Testis (tissue), 3 donors: ENCODE measurements around the gene C5orf47. TPM values are rescaled to one million over a fixed set of nuclear protein-coding genes. Genes with fewer than 3 reads are reported as not detected.

Experiments used
- DNase-seq: peaks from one replicate; pipeline ENCODE4 v3.0.0-alpha.2; 2019
- H3K27ac ChIP-seq, 2 donors: fragments of 200-600 bp; sonication (generic); one replicate each; pipeline ENCODE4 v1.5.1; 2019
- H3K27me3 ChIP-seq: fragments of 200-600 bp; sonication (generic); one replicate; pipeline ENCODE4 v1.5.1; 2019
- H3K36me3 ChIP-seq: fragments of 200-600 bp; sonication (generic); one replicate; pipeline ENCODE4 v1.5.1; 2017; ENCODE audit warnings: low read depth; ENCODE audit errors: missing control alignments
- H3K4me1 ChIP-seq: fragments of 200-600 bp; sonication (generic); one replicate; pipeline ENCODE4 v1.5.1; 2019
- H3K4me3 ChIP-seq, 2 donors: fragments of 200-600 bp; sonication (generic); one replicate each; pipeline ENCODE4 v1.5.1; 2017 to 2019
- H3K9me3 ChIP-seq: fragments of 200-600 bp; sonication (generic); one replicate; pipeline ENCODE4 v1.5.1; 2017
- CTCF ChIP-seq, 3 experiments: fragments of 450-650 bp in 2 of 3; fragments of 200-600 bp in 1 of 3; sonication (generic) in 1 of 3; IDR thresholded peaks; one replicate each; pipeline ENCODE4 v1.5.1; 2016 to 2019; ENCODE audit warnings: antibody characterized with exemption in 3 of 3, mild to moderate bottlenecking in 2 of 3, moderate library complexity in 1 of 3
- POLR2A ChIP-seq: fragments of 450-650 bp; IDR thresholded peaks from one replicate; pipeline ENCODE4 v1.6.1; 2017; ENCODE audit warnings: antibody characterized with exemption, mild to moderate bottlenecking, moderate library complexity
- WGBS, 2 donors: methylation state at CpG; one replicate each; pipeline ENCODE4 v1.1.5; 2018; 5-methylcytosine and 5-hydroxymethylcytosine counted together
- intact Hi-C: fragments of 100-400 bp; cut with DNase I; formaldehyde crosslinking; loops from one replicate; pipeline ENCODE4 v1.15.1; 2023; ENCODE audit warnings: low total_unique reads
- polyA plus RNA-seq: library from polyadenylated mRNA; stranded (reverse); fragments of 350-450 nt; fragmentation: Illumina TruSeq; extraction: RNeasy Lipid Tissue Mini Kit (QIAGEN cat#74804); gene quantifications from one replicate; pipeline ENCODE4 v1.2.3, GENCODE V29; 2014; ENCODE audit warnings: low read depth, low replicate concordance; ENCODE audit not compliant: insufficient read depth
- total RNA-seq, 2 donors: library from RNA; depleted of rRNA; stranded (reverse); fragments of >200 nt; gene quantifications; one replicate each; pipeline ENCODE4 v1.2.3, GENCODE V29; 2016

Gene C5orf47
- total and polyA plus RNA-seq, 3 donors from 2014 or later, result 26.0 to 43.5 (median 29.0) TPM

- H3K4me1 ChIP-seq, result no peaks in the 10 kb centered on the region
- no peaks in the 10 kb centered on the region for H3K9me3 ChIP-seq
- H3K36me3 ChIP-seq, result no peaks in the 10 kb centered on the region
- no peak overlapping the region for H3K27ac ChIP-seq
- no peak overlapping the region for H3K4me3 ChIP-seq
- TF ChIP-seq POLR2A (no peak), CTCF (IDR thresholded peaks at IDR 0.05) (no peak)
- 82 to 83% methylated on average over 12 of the region's 12 CpGs for WGBS, 2 donors
- DNase-seq, result no peak
- H3K27me3 ChIP-seq, result no peaks in the 10 kb centered on the region
- intact Hi-C loops, result loop anchor here (5.0 kb wide), 1 partner anchor 352 kb away; the partner anchor contains the start of gene BOD1
These were observed 19.6 kb upstream of the C5orf47 start for GRCh38 chr5:173969167-173970049.

GRCh38 chr5:173970878-173971650 is 17.9 kb upstream of the C5orf47 start:
- TF ChIP-seq CTCF (IDR thresholded peaks at IDR 0.05) (no peak), POLR2A (no peak)
- Histone ChIP-seq H3K27ac (no peak overlapping the region), H3K4me3 (no peak overlapping the region), H3K36me3 (no peaks in the 10 kb centered on the region), H3K9me3 (no peaks in the 10 kb centered on the region), H3K27me3 (no peaks in the 10 kb centered on the region), H3K4me1 (no peaks in the 10 kb centered on the region)
- whole genome bisulfite sequencing, 2 donors, result 71 to 78% methylated on average over 18 of the region's 18 CpGs
- no peak for DNase-seq
- intact Hi-C loops, result loop anchor here (5.0 kb wide), 1 partner anchor 354 kb away; the partner anchor contains the start of gene BOD1

- DNase-seq, result no peak
- intact Hi-C loops, result loop anchor here (5.0 kb wide), 1 partner anchor 355 kb away; the partner anchor contains the start of gene BOD1
These were observed 17.2 kb upstream of the C5orf47 start for GRCh38 chr5:173971681-173972345.

GRCh38 chr5:173972607-173972924 is 16.4 kb upstream of the C5orf47 start:
- no peak for TF ChIP-seq CTCF (IDR thresholded peaks at IDR 0.05)
- no peak for TF ChIP-seq POLR2A
- H3K27ac ChIP-seq, result no peak overlapping the region
- no peak for DNase-seq
- intact Hi-C loops, result loop anchor here (5.0 kb wide), 1 partner anchor 355 kb away; the partner anchor contains the start of gene BOD1
- H3K4me1 ChIP-seq, result no peaks in the 10 kb centered on the region
- peak overlapping the region; percentile 32 to 57 for H3K4me3 ChIP-seq
- no peaks in the 10 kb centered on the region for H3K36me3 ChIP-seq
- 41 to 44% methylated on average over 5 to 6 of the region's 6 CpGs for WGBS, 2 donors
- no peaks in the 10 kb centered on the region for H3K9me3 ChIP-seq
- H3K27me3 ChIP-seq, result no peaks in the 10 kb centered on the region

More at GRCh38 chr5:173971681-173972345, 17.2 kb upstream of the C5orf47 start:
- no peaks in the 10 kb centered on the region for H3K27me3 ChIP-seq
- no peaks in the 10 kb centered on the region for H3K4me1 ChIP-seq
- no peaks in the 10 kb centered on the region for H3K36me3 ChIP-seq
- TF ChIP-seq CTCF (IDR thresholded peaks at IDR 0.05) (no peak), POLR2A (no peak)
- no peak overlapping the region for H3K27ac ChIP-seq
- no peaks in the 10 kb centered on the region for H3K9me3 ChIP-seq
- WGBS, 2 donors, result 75 to 87% methylated on average over 5 of the region's 5 CpGs
- H3K4me3 ChIP-seq, result no peak overlapping the region
